A549 (cell line): ENCODE measurements around the gene VAMP4. TPM values are rescaled to one million over a fixed set of nuclear protein-coding genes. Genes with fewer than 3 reads are reported as not detected.
A peak's percentile ranks its signal among the peaks of the same experiment; 100 is the strongest.
"Not testable (repeated sequence)": the region's sequence is repeated elsewhere in the genome, so short reads cannot be mapped to it uniquely, and the experiment has no call there.

Experiments used
- ATAC-seq, 2 experiments: fragments of 200-7000 bp in 1 of 2; fragments of >200 bp in 1 of 2; cut with Nextera tagmentation in 1 of 2; cut with Tn5 transposase in 1 of 2; 3 replicates each; pipeline versions ENCODE4 v1.8.0 to v1.9.1; 2018 to 2020; ENCODE audit warnings: mild to moderate bottlenecking in 1 of 2, moderate library complexity in 1 of 2
- CTCF ChIA-PET: fragments of 300-600 bp; sonication (Branson Sonifier 250); formaldehyde crosslinking; extraction: SDS; loops from one replicate; lab custom pipeline; 2021; ENCODE audit warnings: antibody characterized with exemption, inconsistent platforms; lab: Yijun Ruan, JAX
- POLR2A ChIA-PET: fragments of 350-600 bp; formaldehyde crosslinking; extraction: SDS; loops from one replicate; lab custom pipeline; 2021; ENCODE audit warnings: antibody characterized with exemption, inconsistent platforms; lab: Yijun Ruan, JAX
- DNase-seq, 2 experiments: peaks; one replicate each; pipeline versions ENCODE4 v3.0.0 to v3.0.0-alpha.2; 2011 to 2016; ENCODE audit warnings: low read depth in 1 of 2, low spot score in 1 of 2
- FAIRE-seq: peaks from 2 replicates; lab custom pipeline; 2011; peaks lifted over from hg19 to GRCh38; lab: Jason Lieb, UNC
- H3K27ac ChIP-seq, 2 experiments: fragments of >200 bp; sonication (Bioruptor Twin); formaldehyde crosslinking; 3 replicates each; pipeline ENCODE4 v1.5.1; 2016 to 2017
- H3K4me1 ChIP-seq: fragments of >200 bp; sonication (Bioruptor Twin); formaldehyde crosslinking; 3 replicates; pipeline ENCODE4 v1.6.1; 2016
- H3K4me2 ChIP-seq: fragments of >200 bp; sonication (Bioruptor Twin); formaldehyde crosslinking; 3 replicates; pipeline ENCODE4 v1.6.1; 2016
- H3K4me3 ChIP-seq: fragments of >200 bp; sonication (Bioruptor Twin); formaldehyde crosslinking; 3 replicates; pipeline ENCODE4 v1.5.1; 2016
- H3K9me3 ChIP-seq: fragments of >200 bp; sonication (Bioruptor Twin); formaldehyde crosslinking; 3 replicates; pipeline ENCODE4 v1.6.1; 2016
- CHD4 ChIP-seq: fragments of 200-600 bp; sonication (generic); IDR thresholded peaks from 2 replicates; pipeline ENCODE4 v1.6.1; 2016; ENCODE audit warnings: antibody characterized with exemption, mild to moderate bottlenecking, borderline replicate concordance
- EHF ChIP-seq: fragments of 250-450 bp; sonication (Bioruptor Pico); IDR thresholded peaks from 2 replicates; pipeline ENCODE4 v1.5.0; 2020; ENCODE audit warnings: mild to moderate bottlenecking
- EHMT2 ChIP-seq: fragments of 200-600 bp; sonication (generic); IDR thresholded peaks from 2 replicates; pipeline ENCODE4 v1.6.1; 2016; ENCODE audit warnings: antibody characterized with exemption, low read depth, mild to moderate bottlenecking, moderate library complexity
- ESRRA ChIP-seq: fragments of 150-350 bp; IDR thresholded peaks from 2 replicates; pipeline ENCODE4 v1.6.1; 2014; ENCODE audit warnings: mild to moderate bottlenecking, low read length, borderline replicate concordance
- FOSB ChIP-seq: fragments of 250-450 bp; sonication (Bioruptor Pico); IDR thresholded peaks from 2 replicates; pipeline ENCODE4 v1.5.0; 2020; ENCODE audit warnings: mild to moderate bottlenecking, moderate library complexity
- FOXS1 ChIP-seq: fragments of 250-450 bp; sonication (Bioruptor Pico); IDR thresholded peaks from 2 replicates; pipeline ENCODE4 v1.5.0; 2020; ENCODE audit warnings: mild to moderate bottlenecking, moderate library complexity
- HDAC2 ChIP-seq: fragments of 200-600 bp; sonication (generic); IDR thresholded peaks from 2 replicates; pipeline ENCODE4 v1.6.1; 2016
- HOXA7 ChIP-seq: fragments of 250-450 bp; sonication (Bioruptor Pico); IDR thresholded peaks from 2 replicates; pipeline ENCODE4 v1.5.0; 2020; ENCODE audit warnings: mild to moderate bottlenecking, moderate library complexity
- HOXB5 ChIP-seq: fragments of 250-450 bp; sonication (Bioruptor Pico); IDR thresholded peaks from 2 replicates; pipeline ENCODE4 v1.5.0; 2020; ENCODE audit warnings: mild to moderate bottlenecking, moderate library complexity
- JUN ChIP-seq, 2 experiments: fragments of >200 bp; sonication (Bioruptor Twin); formaldehyde crosslinking; IDR thresholded peaks; 2 replicates in 1 of 2; 3 replicates in 1 of 2; pipeline ENCODE4 v1.6.1; 2016 to 2017
- KDM1A ChIP-seq: fragments of 200-600 bp; sonication (generic); IDR thresholded peaks from 2 replicates; pipeline ENCODE4 v1.6.1; 2016; ENCODE audit warnings: low read depth, mild to moderate bottlenecking
- KDM5A ChIP-seq: fragments of 200-600 bp; sonication (generic); IDR thresholded peaks from 2 replicates; pipeline ENCODE4 v1.6.1; 2016; ENCODE audit warnings: antibody characterized with exemption, mild to moderate bottlenecking
- MYC ChIP-seq: IDR thresholded peaks from 2 replicates; pipeline ENCODE4 v1.6.1; 2012; ENCODE audit warnings: mild to moderate bottlenecking, inconsistent platforms, low read length, improper control_type of control experiment, borderline replicate concordance
- NFE2L2 ChIP-seq: fragments of 150-350 bp; conservative IDR thresholded peaks from 2 replicates; pipeline ENCODE4 v1.6.1; 2014; ENCODE audit warnings: low read length
- NPAS2 ChIP-seq: fragments of 250-450 bp; sonication (Bioruptor Pico); IDR thresholded peaks from 2 replicates; pipeline ENCODE4 v1.8.0; 2022; ENCODE audit warnings: mild to moderate bottlenecking, moderate library complexity, borderline replicate concordance
- NR3C1 ChIP-seq: fragments of >200 bp; sonication (Bioruptor Twin); formaldehyde crosslinking; IDR thresholded peaks from 3 replicates; pipeline ENCODE4 v1.6.1; 2017
- PHF8 ChIP-seq: fragments of 200-600 bp; sonication (generic); IDR thresholded peaks from 2 replicates; pipeline ENCODE4 v1.6.1; 2016; ENCODE audit warnings: low read depth, mild to moderate bottlenecking, antibody characterized with exemption, moderate library complexity, borderline replicate concordance
- RAD21 ChIP-seq, 2 experiments: fragments of >200 bp in 1 of 2; sonication (Bioruptor Twin) in 1 of 2; formaldehyde crosslinking in 1 of 2; IDR thresholded peaks in 1 of 2; conservative IDR thresholded peaks in 1 of 2; 2 replicates in 1 of 2; 3 replicates in 1 of 2; pipeline ENCODE4 v1.6.1; 2012 to 2018; ENCODE audit warnings: inconsistent platforms in 1 of 2
- RCOR1 ChIP-seq: fragments of 150-350 bp; IDR thresholded peaks from 2 replicates; pipeline ENCODE4 v1.6.1; 2014; ENCODE audit warnings: antibody characterized with exemption, low read length, low read depth
- REST ChIP-seq: fragments of 200-600 bp; sonication (generic); IDR thresholded peaks from 2 replicates; pipeline ENCODE4 v1.6.1; 2016; ENCODE audit warnings: antibody characterized with exemption, mild to moderate bottlenecking, moderate library complexity
- RFX5 ChIP-seq: fragments of 450-650 bp; IDR thresholded peaks from 2 replicates; pipeline ENCODE4 v1.7.1; 2014; ENCODE audit warnings: antibody characterized with exemption, mild to moderate bottlenecking, moderate library complexity
- SMC3 ChIP-seq: fragments of >200 bp; sonication (Bioruptor Twin); formaldehyde crosslinking; IDR thresholded peaks from 3 replicates; pipeline ENCODE4 v1.6.1; 2018; ENCODE audit warnings: inconsistent platforms
- ZFP36 ChIP-seq: fragments of 450-650 bp; IDR thresholded peaks from 2 replicates; pipeline ENCODE4 v1.6.1; 2014; ENCODE audit warnings: borderline replicate concordance; ENCODE audit not compliant: partially characterized antibody
- ZNF302 ChIP-seq: fragments of 250-450 bp; sonication (Bioruptor Pico); IDR thresholded peaks from 2 replicates; pipeline ENCODE4 v1.9.0; 2021; ENCODE audit warnings: inconsistent platforms, mild to moderate bottlenecking, moderate library complexity
- WGBS: methylation state at CpG from one replicate; pipeline ENCODE4 v1.1.6; 2017; ENCODE audit errors: missing lambda C conversion rate; 5-methylcytosine and 5-hydroxymethylcytosine counted together
- polyA plus RNA-seq, 4 experiments: library from polyadenylated mRNA; depleted of rRNA in 3 of 4; stranded (reverse); fragments of >200 nt; fragmentation: RNase III in 1 of 4; extraction: RNeasy Plus Mini Kit Qiagen cat#74134 plus additional on column Dnase treatment in 1 of 4; gene quantifications; 2 replicates in 3 of 4; 3 replicates in 1 of 4; pipeline ENCODE4 v1.2.3, GENCODE V29; 2011 to 2017
- TF ChIP-seq, protein P1 (sequence below): IDR thresholded peaks from 2 replicates; pipeline ENCODE4 v1.6.1; 2012
- TF ChIP-seq, protein P2 (sequence below): IDR thresholded peaks from 2 replicates; pipeline ENCODE4 v1.6.1; 2012; ENCODE audit warnings: low read depth, borderline replicate concordance
- TF ChIP-seq, protein P3 (sequence below): fragments of >200 bp; sonication (Bioruptor Twin); formaldehyde crosslinking; IDR thresholded peaks from 3 replicates; pipeline ENCODE4 v1.5.1; 2016

VAMP4 gene
- polyA plus RNA-seq, 2 of the 4 experiments (the other 2 are of a cell fraction): 4.3 to 9.3 TPM

- POLR2A ChIA-PET: no interaction called here
- no peak for TF ChIP-seq FOSB
- no peak for TF ChIP-seq SMC3
- TF ChIP-seq HOXA7: no peak
- no peak for TF ChIP-seq NPAS2 (CRISPR knock-in tag)
- no peak for TF ChIP-seq ZNF302 (CRISPR knock-in tag)
- no peak for TF ChIP-seq EHMT2
- no peak for TF ChIP-seq EHF
- TF ChIP-seq MYC: no peak
- no peak for TF ChIP-seq FOXS1 (CRISPR knock-in tag)
- TF ChIP-seq, protein P1, sequence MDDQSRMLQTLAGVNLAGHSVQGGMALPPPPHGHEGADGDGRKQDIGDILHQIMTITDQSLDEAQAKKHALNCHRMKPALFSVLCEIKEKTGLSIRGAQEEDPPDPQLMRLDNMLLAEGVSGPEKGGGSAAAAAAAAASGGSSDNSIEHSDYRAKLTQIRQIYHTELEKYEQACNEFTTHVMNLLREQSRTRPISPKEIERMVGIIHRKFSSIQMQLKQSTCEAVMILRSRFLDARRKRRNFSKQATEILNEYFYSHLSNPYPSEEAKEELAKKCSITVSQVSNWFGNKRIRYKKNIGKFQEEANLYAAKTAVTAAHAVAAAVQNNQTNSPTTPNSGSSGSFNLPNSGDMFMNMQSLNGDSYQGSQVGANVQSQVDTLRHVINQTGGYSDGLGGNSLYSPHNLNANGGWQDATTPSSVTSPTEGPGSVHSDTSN: no peak
- no peak for TF ChIP-seq PHF8
- TF ChIP-seq ZFP36: no peak
- TF ChIP-seq, all 56 proteins: peak for 0
- CTCF ChIA-PET: interaction anchor here (0.7 to 2.0 kb wide), 2 partner anchors 55 to 1863 kb away, joined by 3 to 5 read pairs; no protein-coding TSS in a partner anchor
- Histone ChIP-seq H3K4me1 (peaks cover 2% of the 10 kb centered on the region; the same call in 1 of the 3 replicates), H3K4me2 (no peak overlapping the region), H3K9me3 (no peaks in the 10 kb centered on the region), H3K4me3 (no peak overlapping the region), H3K27ac (no peak overlapping the region)
- ATAC-seq (no peak), FAIRE-seq (no peak), DNase-seq (no peak)
- WGBS: 92% methylated on average over 5 of the region's 5 CpGs
Measured at GRCh38 chr1:171661076-171661650, 80.7 kb downstream of the VAMP4 start.

DNA sequence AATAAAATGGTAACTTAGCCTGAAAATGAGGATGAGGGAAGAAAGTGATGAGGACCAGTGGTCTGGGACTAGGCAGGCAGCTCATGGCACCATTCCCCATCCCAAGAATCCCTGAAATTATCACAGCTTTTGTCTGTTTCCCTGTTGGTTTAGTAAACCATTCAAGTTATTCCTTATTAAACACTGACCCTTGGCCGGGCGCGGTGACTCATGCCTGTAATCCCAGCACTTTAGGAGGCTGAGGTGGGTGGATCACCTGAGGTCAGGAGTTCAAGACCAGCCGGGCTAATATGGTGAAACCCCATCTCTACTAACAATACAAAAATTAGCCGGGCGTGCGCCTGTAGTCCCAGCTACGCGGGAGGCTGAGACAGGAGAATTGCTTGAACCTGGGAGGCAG is 85.7 kb downstream of the VAMP4 start:
- POLR2A ChIA-PET, FAIRE-seq, H3K9me3 ChIP-seq, ATAC-seq, DNase-seq, H3K4me3 ChIP-seq, H3K27ac ChIP-seq: not testable (repeated sequence)
- WGBS: 64% methylated on average over 9 of the region's 9 CpGs
- Histone ChIP-seq H3K4me1 (peaks cover 16% of the 10 kb centered on the region; the same call in 2 of the 3 replicates), H3K4me2 (peak overlapping the region; percentile 21; the same call in 1 of the 3 replicates)
- CTCF ChIA-PET: interaction anchor here (1.2 to 6.6 kb wide), 3 partner anchors 11 to 60 kb away, joined by 3 to 48 read pairs (median 4); no protein-coding TSS in a partner anchor

GRCh38 chr1:171655746-171656116 is 86.1 kb downstream of the VAMP4 start:
- no peak for FAIRE-seq
- ChIA-PET CTCF (interaction anchor here (1.2 to 6.6 kb wide), 4 partner anchors 11 to 60 kb away, joined by 3 to 48 read pairs (median 5); no protein-coding TSS in a partner anchor), POLR2A (no interaction called here)
- 65% methylated on average over 6 of the region's 6 CpGs for WGBS
- Histone ChIP-seq H3K9me3 (no peaks in the 10 kb centered on the region), H3K27ac (no peak overlapping the region), H3K4me1 (peaks cover 16% of the 10 kb centered on the region; the same call in 2 of the 3 replicates), H3K4me2 (peak overlapping the region; percentile 21; the same call in 1 of the 3 replicates), H3K4me3 (no peak overlapping the region)
- TF ChIP-seq ESRRA (no peak), RCOR1 (no peak), KDM1A (no peak), KDM5A (no peak), HOXB5 (CRISPR knock-in tag) (no peak), REST (no peak), RAD21 (conservative IDR thresholded peaks at IDR 0.05 in 1 of 2, IDR thresholded peaks at IDR 0.05 in 1 of 2) (no peak), RFX5 (no peak), FOXS1 (CRISPR knock-in tag) (no peak), HDAC2 (no peak), JUN (IDR thresholded peaks at IDR 0.05) (no peak), NR3C1 (no peak), NFE2L2 (no peak), CHD4 (no peak)
- TF ChIP-seq, protein P2, sequence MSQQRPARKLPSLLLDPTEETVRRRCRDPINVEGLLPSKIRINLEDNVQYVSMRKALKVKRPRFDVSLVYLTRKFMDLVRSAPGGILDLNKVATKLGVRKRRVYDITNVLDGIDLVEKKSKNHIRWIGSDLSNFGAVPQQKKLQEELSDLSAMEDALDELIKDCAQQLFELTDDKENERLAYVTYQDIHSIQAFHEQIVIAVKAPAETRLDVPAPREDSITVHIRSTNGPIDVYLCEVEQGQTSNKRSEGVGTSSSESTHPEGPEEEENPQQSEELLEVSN: no peak
- TF ChIP-seq, protein P3, sequence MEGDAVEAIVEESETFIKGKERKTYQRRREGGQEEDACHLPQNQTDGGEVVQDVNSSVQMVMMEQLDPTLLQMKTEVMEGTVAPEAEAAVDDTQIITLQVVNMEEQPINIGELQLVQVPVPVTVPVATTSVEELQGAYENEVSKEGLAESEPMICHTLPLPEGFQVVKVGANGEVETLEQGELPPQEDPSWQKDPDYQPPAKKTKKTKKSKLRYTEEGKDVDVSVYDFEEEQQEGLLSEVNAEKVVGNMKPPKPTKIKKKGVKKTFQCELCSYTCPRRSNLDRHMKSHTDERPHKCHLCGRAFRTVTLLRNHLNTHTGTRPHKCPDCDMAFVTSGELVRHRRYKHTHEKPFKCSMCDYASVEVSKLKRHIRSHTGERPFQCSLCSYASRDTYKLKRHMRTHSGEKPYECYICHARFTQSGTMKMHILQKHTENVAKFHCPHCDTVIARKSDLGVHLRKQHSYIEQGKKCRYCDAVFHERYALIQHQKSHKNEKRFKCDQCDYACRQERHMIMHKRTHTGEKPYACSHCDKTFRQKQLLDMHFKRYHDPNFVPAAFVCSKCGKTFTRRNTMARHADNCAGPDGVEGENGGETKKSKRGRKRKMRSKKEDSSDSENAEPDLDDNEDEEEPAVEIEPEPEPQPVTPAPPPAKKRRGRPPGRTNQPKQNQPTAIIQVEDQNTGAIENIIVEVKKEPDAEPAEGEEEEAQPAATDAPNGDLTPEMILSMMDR: no peak; the same call in 2 of the 3 replicates
- ATAC-seq: no peak; a peak in 1 of 6 replicates
- no peak for DNase-seq
